Measurements from ENCODE around the gene RNF14.

DNA sequence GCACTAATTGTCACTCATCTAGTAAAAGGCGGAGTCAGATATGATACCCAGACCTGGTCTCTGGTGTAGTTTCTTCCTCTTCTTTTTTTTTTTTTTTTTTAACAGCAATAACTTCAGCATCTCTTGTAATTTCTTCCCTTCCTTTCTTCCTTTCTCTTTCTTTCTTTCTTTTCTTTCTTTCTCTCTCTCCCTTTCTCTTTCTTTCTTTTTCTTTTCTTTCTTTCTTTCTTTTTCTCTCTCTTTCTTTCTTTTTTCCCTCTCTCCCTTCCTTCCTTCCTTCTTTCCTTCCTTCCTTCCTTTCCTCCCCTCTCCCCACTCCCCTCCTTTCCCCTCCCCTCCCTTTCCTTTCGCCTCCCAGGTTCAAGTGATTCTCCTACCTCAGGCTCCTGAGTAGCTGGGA is 69.8 kb downstream of the RNF14 start:
- TF ChIP-seq, protein P1, sequence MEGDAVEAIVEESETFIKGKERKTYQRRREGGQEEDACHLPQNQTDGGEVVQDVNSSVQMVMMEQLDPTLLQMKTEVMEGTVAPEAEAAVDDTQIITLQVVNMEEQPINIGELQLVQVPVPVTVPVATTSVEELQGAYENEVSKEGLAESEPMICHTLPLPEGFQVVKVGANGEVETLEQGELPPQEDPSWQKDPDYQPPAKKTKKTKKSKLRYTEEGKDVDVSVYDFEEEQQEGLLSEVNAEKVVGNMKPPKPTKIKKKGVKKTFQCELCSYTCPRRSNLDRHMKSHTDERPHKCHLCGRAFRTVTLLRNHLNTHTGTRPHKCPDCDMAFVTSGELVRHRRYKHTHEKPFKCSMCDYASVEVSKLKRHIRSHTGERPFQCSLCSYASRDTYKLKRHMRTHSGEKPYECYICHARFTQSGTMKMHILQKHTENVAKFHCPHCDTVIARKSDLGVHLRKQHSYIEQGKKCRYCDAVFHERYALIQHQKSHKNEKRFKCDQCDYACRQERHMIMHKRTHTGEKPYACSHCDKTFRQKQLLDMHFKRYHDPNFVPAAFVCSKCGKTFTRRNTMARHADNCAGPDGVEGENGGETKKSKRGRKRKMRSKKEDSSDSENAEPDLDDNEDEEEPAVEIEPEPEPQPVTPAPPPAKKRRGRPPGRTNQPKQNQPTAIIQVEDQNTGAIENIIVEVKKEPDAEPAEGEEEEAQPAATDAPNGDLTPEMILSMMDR (IDR thresholded peaks at IDR 0.05): no peak
- TF ChIP-seq POLR2A (IDR thresholded peaks at IDR 0.05): no peak
